GM06990 (cell line): ENCODE measurements around the gene ZFHX2.

Source experiments
- DNase-seq: peaks from one replicate; pipeline ENCODE4 v3.0.0-alpha.2; 2011; ENCODE audit not compliant: insufficient read length; ENCODE audit errors: extremely low read depth
- H3K27me3 ChIP-seq: replicated peaks from 2 replicates; pipeline ENCODE4 v1.6.0; 2011; ENCODE audit warnings: low read length; ENCODE audit not compliant: control insufficient read depth, insufficient read depth
- H3K36me3 ChIP-seq: 2 replicates; pipeline ENCODE4 v1.5.1; 2011; ENCODE audit warnings: low read length; ENCODE audit not compliant: control insufficient read depth, insufficient read depth
- H3K4me3 ChIP-seq: replicated peaks from 2 replicates; pipeline ENCODE4 v1.5.1; 2011; ENCODE audit warnings: low read depth, mild to moderate bottlenecking, control low read depth, low read length
- CTCF ChIP-seq: IDR thresholded peaks from 2 replicates; pipeline ENCODE4 v1.5.1; 2011; ENCODE audit warnings: low read length, control low read depth, mild to moderate bottlenecking, inconsistent platforms; ENCODE audit not compliant: insufficient read depth, poor library complexity, severe bottlenecking

Gene ZFHX2

DNA sequence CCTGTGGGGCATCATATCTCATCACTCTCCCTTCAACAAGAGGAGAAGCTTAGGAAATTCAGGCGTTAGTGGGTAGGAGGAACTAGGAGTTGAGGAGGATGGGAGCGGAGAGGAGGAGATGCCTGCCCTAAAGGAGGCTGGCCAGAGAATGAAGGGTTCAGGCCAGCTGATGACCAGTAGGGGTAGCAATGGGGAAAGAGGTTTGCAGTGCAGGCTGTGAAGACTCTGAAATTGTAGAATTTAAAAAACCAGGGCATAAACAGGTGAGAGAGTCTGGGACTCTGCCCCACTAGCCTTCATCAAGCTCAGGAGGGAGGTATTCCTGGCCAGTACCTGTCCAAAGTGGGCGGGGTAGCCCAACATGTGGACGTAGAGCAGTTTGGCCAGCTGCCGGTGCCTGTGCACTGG lies 15.2 kb upstream of the ZFHX2 start:
- Histone ChIP-seq H3K4me3 (peak overlapping the region; percentile 81), H3K36me3 (peaks cover 21% of the 10 kb centered on the region), H3K27me3 (no peaks in the 10 kb centered on the region)
- no peak for TF ChIP-seq CTCF
- DNase-seq = no peak

- peaks cover 27% of the 10 kb centered on the region for H3K36me3 ChIP-seq
- peak overlapping the region; percentile 81 for H3K4me3 ChIP-seq
- no peak for TF ChIP-seq CTCF
- H3K27me3 ChIP-seq = no peaks in the 10 kb centered on the region
- no peak for DNase-seq
Observed at GRCh38 chr14:23566112-23566777, 14.7 kb upstream of the ZFHX2 start.

DNA sequence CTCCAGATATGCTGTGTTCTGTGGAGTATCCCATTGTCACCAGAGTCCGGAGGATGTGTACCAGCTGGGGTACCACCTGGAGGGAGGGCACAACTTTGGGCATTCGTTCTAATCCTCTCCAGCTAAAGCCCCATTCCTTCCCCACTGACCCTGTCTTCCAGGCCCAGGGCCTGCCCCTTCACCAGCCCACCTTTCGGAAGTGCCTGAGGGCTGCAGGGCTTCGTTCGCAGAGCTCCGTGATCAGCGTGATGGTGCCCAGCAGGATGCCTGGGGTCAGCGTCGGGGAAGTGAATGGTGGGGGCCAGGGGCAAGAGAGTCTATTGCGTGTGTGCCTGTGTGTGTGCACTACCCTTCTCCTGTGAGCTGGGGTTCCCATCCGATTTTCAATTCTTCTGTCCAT lies 14.1 kb upstream of the ZFHX2 start:
- Histone ChIP-seq H3K36me3 (peaks cover 29% of the 10 kb centered on the region), H3K27me3 (no peaks in the 10 kb centered on the region), H3K4me3 (no peak overlapping the region)
- no peak for DNase-seq
- TF ChIP-seq CTCF = no peak

GRCh38 chr14:23564876-23565275 lies 13.3 kb upstream of the ZFHX2 start:
- peaks cover 36% of the 10 kb centered on the region for H3K36me3 ChIP-seq
- TF ChIP-seq CTCF = no peak
- no peak for DNase-seq
- H3K27me3 ChIP-seq = no peaks in the 10 kb centered on the region
- no peak overlapping the region for H3K4me3 ChIP-seq

- H3K36me3 ChIP-seq = peaks cover 40% of the 10 kb centered on the region
- no peak for DNase-seq
- H3K4me3 ChIP-seq = no peak overlapping the region
- H3K27me3 ChIP-seq = no peaks in the 10 kb centered on the region
- no peak for TF ChIP-seq CTCF
Observed at GRCh38 chr14:23564181-23564812, 12.7 kb upstream of the ZFHX2 start.
